GM23248 (cell line): ENCODE results near the gene SIRT6. TPM values are rescaled to one million over a fixed set of nuclear protein-coding genes. Genes with fewer than 3 reads are reported as not detected.

Source experiments
- DNase-seq: peaks from one replicate; pipeline ENCODE4 v3.0.0-alpha.2; 2015
- H2AFZ ChIP-seq: fragments of 200-600 bp; sonication (generic); 2 replicates; pipeline ENCODE4 v1.6.1; 2016; ENCODE audit warnings: antibody characterized with exemption
- H3F3A ChIP-seq: fragments of 200-600 bp; sonication (generic); 2 replicates; pipeline ENCODE4 v1.6.1; 2016; ENCODE audit warnings: mild to moderate bottlenecking, antibody characterized with exemption, mixed run types; ENCODE audit not compliant: insufficient read depth
- H3K27ac ChIP-seq: fragments of 200-600 bp; sonication (generic); 2 replicates; pipeline ENCODE4 v1.5.1; 2016; ENCODE audit warnings: mild to moderate bottlenecking
- H3K27me3 ChIP-seq: fragments of 200-600 bp; sonication (generic); replicated peaks from 2 replicates; pipeline ENCODE4 v1.6.1; 2016; ENCODE audit warnings: mild to moderate bottlenecking; ENCODE audit not compliant: insufficient read depth
- H3K36me3 ChIP-seq: fragments of 200-600 bp; sonication (generic); 2 replicates; pipeline ENCODE4 v1.6.1; 2016; ENCODE audit warnings: low read depth, mild to moderate bottlenecking
- H3K4me1 ChIP-seq: fragments of 200-600 bp; sonication (generic); 2 replicates; pipeline ENCODE4 v1.6.1; 2016; ENCODE audit warnings: mild to moderate bottlenecking; ENCODE audit not compliant: insufficient read depth
- H3K4me2 ChIP-seq: fragments of 200-600 bp; sonication (generic); one replicate; pipeline ENCODE4 v1.6.1; 2016; ENCODE audit warnings: mild to moderate bottlenecking; ENCODE audit not compliant: unreplicated experiment
- H3K4me3 ChIP-seq: fragments of 200-600 bp; sonication (generic); 2 replicates; pipeline ENCODE4 v1.5.1; 2016; ENCODE audit warnings: mild to moderate bottlenecking
- H3K79me2 ChIP-seq: fragments of 200-600 bp; sonication (generic); 2 replicates; pipeline ENCODE4 v1.6.1; 2016; ENCODE audit warnings: mild to moderate bottlenecking; ENCODE audit not compliant: insufficient read depth
- H3K9ac ChIP-seq: fragments of 200-600 bp; sonication (generic); 2 replicates; pipeline ENCODE4 v1.6.1; 2016; ENCODE audit warnings: mild to moderate bottlenecking
- H3K9me2 ChIP-seq: fragments of 200-600 bp; sonication (generic); 2 replicates; pipeline ENCODE4 v1.6.1; 2016; ENCODE audit warnings: mixed run types, mild to moderate bottlenecking, moderate library complexity; ENCODE audit not compliant: insufficient read depth
- H3K9me3 ChIP-seq: fragments of 200-600 bp; sonication (generic); one replicate; pipeline ENCODE4 v1.6.1; 2017; ENCODE audit warnings: low read depth
- H4K20me1 ChIP-seq: fragments of 200-600 bp; sonication (generic); 2 replicates; pipeline ENCODE4 v1.6.0; 2016; ENCODE audit not compliant: insufficient read depth
- EZH2 ChIP-seq: fragments of 200-600 bp; sonication (generic); IDR thresholded peaks from 2 replicates; pipeline ENCODE4 v1.6.1; 2018; ENCODE audit warnings: antibody characterized with exemption, mild to moderate bottlenecking; ENCODE audit not compliant: insufficient read depth, poor library complexity, severe bottlenecking
- EZH2phosphoT487 ChIP-seq: fragments of 200-600 bp; sonication (generic); IDR thresholded peaks from 2 replicates; pipeline ENCODE4 v1.6.1; 2018; ENCODE audit warnings: antibody characterized with exemption, moderate library complexity, mild to moderate bottlenecking, low read depth; ENCODE audit not compliant: insufficient read depth
- WGBS, 2 experiments: methylation state at CpG; one replicate each; pipeline ENCODE4 v1.1.6; 2015 to 2017; ENCODE audit warnings: low lambda C conversion rate in 2 of 2, low coverage in 1 of 2; ENCODE audit errors: missing lambda C conversion rate in 2 of 2; 5-methylcytosine and 5-hydroxymethylcytosine counted together
- in situ Hi-C: fragments of 300-500 bp; cut with MboI; formaldehyde crosslinking; loops from 2 replicates; pipeline ENCODE4 v1.15.0; 2020
- polyA plus RNA-seq: library from polyadenylated mRNA; unstranded; fragments of >200 nt; fragmentation: Nextera tagmentation; extraction: Ambion mirVana; gene quantifications from 2 replicates; pipeline ENCODE4 v1.2.1, GENCODE V29; 2016
- total RNA-seq: library from RNA; depleted of rRNA; stranded (reverse); fragments of >200 nt; shearing (Covaris generic); gene quantifications from 2 replicates; pipeline ENCODE4 v1.2.3, GENCODE V29; 2014

Gene SIRT6
- total and polyA plus RNA-seq, 2 experiments from 2014 or later: 14.4 to 19.6 TPM

DNA sequence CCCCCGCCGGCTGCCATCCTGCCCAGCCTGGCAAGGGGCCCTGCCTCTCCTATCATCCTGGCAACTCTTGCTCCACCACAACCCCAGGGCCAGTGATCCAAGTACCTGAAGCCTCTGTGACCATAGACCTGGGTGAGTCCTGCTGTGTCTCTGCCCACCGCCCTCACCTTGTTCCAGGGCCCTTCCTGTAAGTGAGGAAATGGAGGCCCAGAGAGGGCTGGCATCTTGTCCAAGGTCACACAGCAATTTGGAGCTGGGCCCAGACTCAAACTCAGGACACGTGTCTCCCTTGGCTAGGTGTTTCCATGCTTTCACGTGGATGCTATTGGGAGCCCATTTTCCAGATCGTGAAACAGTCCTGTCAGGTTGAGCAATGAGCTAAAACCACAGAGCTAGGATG is 25.2 kb downstream of the SIRT6 start:
- Histone ChIP-seq H3K4me2 (no peak overlapping the region), H3K36me3 (no peaks in the 10 kb centered on the region), H3K27ac (no peak overlapping the region), H4K20me1 (no peaks in the 10 kb centered on the region), H3K9me2 (no peaks in the 10 kb centered on the region), H3K9me3 (no peaks in the 10 kb centered on the region), H3K4me3 (no peak overlapping the region), H3K79me2 (no peaks in the 10 kb centered on the region), H3K4me1 (no peaks in the 10 kb centered on the region), H3K9ac (no peak overlapping the region), H2AFZ (no peak overlapping the region), H3F3A (no peaks in the 10 kb centered on the region), H3K27me3 (peaks cover 4% of the 10 kb centered on the region)
- no peak for DNase-seq
- WGBS, 2 experiments: 54% methylated on average over 6 of the region's 6 CpGs
- in situ Hi-C loops: no loop called here
- no peak for TF ChIP-seq EZH2phosphoT487
- TF ChIP-seq EZH2: no peak

DNA sequence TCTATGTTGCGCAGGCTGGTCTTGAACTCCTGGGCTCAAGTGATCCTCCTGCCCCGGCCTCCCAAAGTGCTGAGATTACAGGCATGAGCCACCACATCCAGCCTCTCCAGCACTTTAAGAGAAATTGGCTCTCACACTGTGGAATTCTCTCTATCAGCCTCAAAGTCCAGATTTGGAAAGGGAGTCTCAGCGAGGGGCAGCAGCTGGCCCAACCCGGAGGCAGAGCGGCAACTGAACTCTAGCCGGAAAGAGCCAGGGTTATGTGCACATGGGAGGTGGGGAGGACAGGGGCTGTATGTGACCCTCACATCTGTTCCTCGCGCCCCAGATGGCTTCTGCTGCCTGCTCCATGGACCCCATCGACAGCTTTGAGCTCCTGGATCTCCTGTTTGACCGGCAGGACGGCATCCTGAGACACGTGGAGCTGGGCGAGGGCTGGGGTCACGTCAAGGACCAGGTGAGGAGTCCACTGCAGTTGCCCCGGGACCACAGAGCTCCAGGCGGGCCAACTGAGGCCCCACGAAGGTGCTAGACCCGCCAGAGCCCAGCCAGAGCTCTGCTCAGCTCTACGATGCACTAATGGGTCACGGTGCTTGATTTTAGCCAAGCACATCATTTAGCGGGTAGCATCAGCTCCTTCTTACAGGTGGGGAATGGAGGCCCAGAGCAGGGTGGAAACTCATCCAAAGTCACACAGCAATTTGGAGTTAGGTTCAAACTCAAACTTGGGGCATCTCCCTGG is 27.6 kb downstream of the SIRT6 start:
- Histone ChIP-seq H3K4me3 (no peak overlapping the region), H3K9me3 (no peaks in the 10 kb centered on the region), H3K79me2 (no peaks in the 10 kb centered on the region), H3K36me3 (no peaks in the 10 kb centered on the region), H3K9me2 (no peaks in the 10 kb centered on the region), H3K4me1 (no peaks in the 10 kb centered on the region), H3F3A (no peaks in the 10 kb centered on the region), H3K27ac (no peak overlapping the region), H4K20me1 (no peaks in the 10 kb centered on the region), H3K4me2 (no peak overlapping the region), H2AFZ (no peak overlapping the region), H3K9ac (no peak overlapping the region), H3K27me3 (peaks cover 4% of the 10 kb centered on the region)
- 54 to 65% methylated on average over 16 to 21 of the region's 21 CpGs for WGBS, 2 experiments
- no peak for DNase-seq
- in situ Hi-C loops: no loop called here
- TF ChIP-seq EZH2 (no peak), EZH2phosphoT487 (no peak)

DNA sequence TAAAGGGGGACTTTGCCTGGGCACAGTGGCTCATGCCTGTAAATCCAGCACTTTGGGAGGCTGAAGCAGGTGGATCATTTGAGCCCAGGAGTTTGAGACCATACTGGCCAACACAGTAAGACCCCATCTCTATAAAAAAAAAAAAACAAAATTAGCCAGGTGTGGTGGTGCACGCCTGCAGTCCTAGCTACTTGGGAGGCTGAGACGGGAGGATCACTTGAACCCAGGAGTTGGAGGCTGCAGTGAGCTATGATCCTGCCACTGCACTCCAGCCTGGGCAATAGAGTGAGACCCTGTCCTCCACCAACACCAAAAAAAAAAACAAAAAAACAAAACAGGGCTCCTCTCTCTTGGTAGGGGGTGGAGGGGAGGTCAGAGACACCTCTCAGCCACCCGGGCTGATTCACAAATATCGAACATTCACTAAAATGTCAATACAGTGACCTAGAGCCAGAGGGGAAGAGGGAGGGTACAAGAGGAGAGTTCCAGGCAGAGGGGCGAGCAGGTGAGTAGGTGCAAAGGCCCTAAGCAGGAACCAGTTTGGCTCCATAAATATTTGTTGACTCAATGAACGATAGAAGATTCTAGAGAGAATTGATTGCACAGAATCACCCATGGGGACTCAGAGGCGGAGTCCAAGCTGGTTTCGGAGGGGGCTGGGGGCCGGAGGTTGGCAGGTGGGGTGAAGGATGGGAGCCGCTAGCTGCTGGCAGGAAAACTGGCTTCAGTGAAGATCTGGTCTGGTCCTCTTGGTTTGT is 29.9 kb downstream of the SIRT6 start:
- H2AFZ ChIP-seq: no peak overlapping the region
- H3K36me3 ChIP-seq: no peaks in the 10 kb centered on the region
- no peak overlapping the region for H3K27ac ChIP-seq
- no peaks in the 10 kb centered on the region for H3K9me2 ChIP-seq
- no peaks in the 10 kb centered on the region for H3K79me2 ChIP-seq
- 56 to 62% methylated on average over 10 of the region's 10 CpGs for WGBS, 2 experiments
- peaks cover 4% of the 10 kb centered on the region for H3K27me3 ChIP-seq
- no peaks in the 10 kb centered on the region for H3F3A ChIP-seq
- H3K9me3 ChIP-seq: no peaks in the 10 kb centered on the region
- H3K4me1 ChIP-seq: no peaks in the 10 kb centered on the region
- in situ Hi-C loops: no loop called here
- no peak for TF ChIP-seq EZH2phosphoT487
- TF ChIP-seq EZH2: no peak
- no peaks in the 10 kb centered on the region for H4K20me1 ChIP-seq
- H3K9ac ChIP-seq: no peak overlapping the region
- no peak overlapping the region for H3K4me2 ChIP-seq
- DNase-seq: no peak
- no peak overlapping the region for H3K4me3 ChIP-seq

DNA sequence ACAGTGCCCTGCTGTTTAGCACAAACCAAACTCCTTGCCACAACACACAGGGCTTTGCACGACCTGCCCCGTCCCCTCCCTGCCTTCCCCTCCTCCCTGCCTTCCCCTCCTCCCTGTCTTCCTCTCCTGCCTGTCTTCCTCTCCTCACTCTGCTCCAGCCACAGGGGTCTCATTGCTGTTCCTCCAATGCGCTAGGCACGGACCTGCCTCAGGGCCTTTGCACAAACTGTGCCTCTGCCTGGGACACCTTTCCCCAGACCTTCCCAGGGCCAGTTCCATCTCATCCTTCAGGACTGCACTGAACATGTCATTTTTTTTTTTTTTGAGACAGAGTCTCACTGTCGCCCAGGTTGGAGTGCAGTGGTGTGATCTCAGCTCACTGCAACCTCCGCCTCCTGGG is 30.7 kb downstream of the SIRT6 start:
- 54 to 63% methylated on average over 2 to 6 of the region's 6 CpGs for WGBS, 2 experiments
- DNase-seq: no peak
- Histone ChIP-seq H2AFZ (no peak overlapping the region), H3K4me3 (no peak overlapping the region), H3K27ac (no peak overlapping the region), H3F3A (no peaks in the 10 kb centered on the region), H3K9me3 (no peaks in the 10 kb centered on the region), H4K20me1 (no peaks in the 10 kb centered on the region), H3K36me3 (no peaks in the 10 kb centered on the region), H3K27me3 (peaks cover 4% of the 10 kb centered on the region), H3K79me2 (no peaks in the 10 kb centered on the region), H3K9me2 (no peaks in the 10 kb centered on the region), H3K4me2 (no peak overlapping the region), H3K4me1 (no peaks in the 10 kb centered on the region), H3K9ac (no peak overlapping the region)
- TF ChIP-seq EZH2phosphoT487: no peak
- no peak for TF ChIP-seq EZH2
- in situ Hi-C loops: no loop called here
